CD4-positive, alpha-beta T cell (primary cell): ENCODE results near the gene SPINT2. TPM values are rescaled to one million over a fixed set of nuclear protein-coding genes. Genes with fewer than 3 reads are reported as not detected.

Experiments
- ATAC-seq: fragments of 200-7000 bp; cut with Tn5 transposase; one replicate; pipeline ENCODE4 v1.10.0; 2022; ENCODE audit warnings: mild to moderate bottlenecking; ENCODE audit not compliant: poor library complexity
- CTCF ChIA-PET: fragments of 350-600 bp; sonication (Branson Sonifier 250); formaldehyde crosslinking; loops from one replicate; lab custom pipeline; 2021; ENCODE audit warnings: antibody characterized with exemption, inconsistent platforms; lab: Charles Lee
- POLR2A ChIA-PET: fragments of 350-600 bp; sonication (Branson Sonifier 250); formaldehyde crosslinking; loops from one replicate; lab custom pipeline; 2021; ENCODE audit warnings: antibody characterized with exemption, inconsistent platforms; lab: Charles Lee
- DNase-seq, 14 experiments: peaks; one replicate each; pipeline ENCODE4 v3.0.0-alpha.2; 2013 to 2020; ENCODE audit warnings: mixed read lengths in 2 of 14
- H3K27ac ChIP-seq, 2 donors: one replicate each; pipeline versions ENCODE4 v1.5.1 to v1.7.0; 2013; ENCODE audit warnings: low read length in 2 of 2, low read depth in 1 of 2, mild to moderate bottlenecking in 1 of 2
- H3K27me3 ChIP-seq, 2 experiments: 1 replicate in 1 of 2; 2 replicates in 1 of 2; pipeline versions ENCODE4 v1.6.1 to v1.7.0; 2013; ENCODE audit warnings: low read length in 2 of 2, control low read depth in 1 of 2, mild to moderate bottlenecking in 1 of 2, moderate library complexity in 1 of 2; ENCODE audit not compliant: insufficient read depth in 2 of 2, control insufficient read depth in 1 of 2
- H3K36me3 ChIP-seq: one replicate; pipeline ENCODE4 v1.6.1; 2013; ENCODE audit warnings: low read length, control low read depth; ENCODE audit not compliant: insufficient read depth
- H3K4me1 ChIP-seq: one replicate; pipeline ENCODE4 v1.6.1; 2013; ENCODE audit warnings: low read length, control low read depth; ENCODE audit not compliant: insufficient read depth
- H3K4me3 ChIP-seq: one replicate; pipeline ENCODE4 v1.5.1; 2013; ENCODE audit warnings: mild to moderate bottlenecking, low read length, moderate library complexity
- H3K9me3 ChIP-seq, 2 experiments: 1 replicate in 1 of 2; 2 replicates in 1 of 2; pipeline versions ENCODE4 v1.6.1 to v1.7.0; 2013; ENCODE audit warnings: low read length in 2 of 2, mild to moderate bottlenecking in 2 of 2, control low read depth in 1 of 2, moderate library complexity in 1 of 2; ENCODE audit not compliant: control insufficient read depth in 1 of 2, insufficient read depth in 1 of 2
- H3K27ac Mint-ChIP-seq: one replicate; pipeline ENCODE4 v1.8.0; 2020; ENCODE audit warnings: mixed read lengths
- H3K27me3 Mint-ChIP-seq: one replicate; pipeline ENCODE4 v1.8.0; 2021; ENCODE audit warnings: mixed read lengths
- H3K36me3 Mint-ChIP-seq: one replicate; pipeline ENCODE4 v1.8.0; 2021; ENCODE audit warnings: low read depth, mixed read lengths
- H3K4me1 Mint-ChIP-seq: one replicate; pipeline ENCODE4 v1.8.0; 2021; ENCODE audit warnings: low read depth, mixed read lengths
- H3K4me3 Mint-ChIP-seq: one replicate; pipeline ENCODE4 v1.8.0; 2020; ENCODE audit warnings: mild to moderate bottlenecking, mixed read lengths
- H3K9me3 Mint-ChIP-seq: one replicate; pipeline ENCODE4 v1.8.0; 2020; ENCODE audit warnings: mixed read lengths
- intact Hi-C, 2 experiments: fragments of 100-400 bp; cut with DNase I in 1 of 2; cut with micrococcal nuclease in 1 of 2; formaldehyde crosslinking; loops; one replicate each; pipeline versions ENCODE4 v1.15.1 to v1.9.0; 2023 to 2025; cut with DNase I, micrococcal nuclease
- total RNA-seq, 174 experiments: library from RNA in 2 of 174; stranded (reverse) in 2 of 174; gene quantifications; one replicate each; pipeline ENCODE4 v1.2.3 and lab custom pipeline; 2021 to 2026
- TF ChIP-seq, protein P1 (sequence below): fragments of 200-600 bp; IDR thresholded peaks from one replicate; pipeline ENCODE4 v1.8.0; 2022; ENCODE audit warnings: antibody characterized with exemption, mild to moderate bottlenecking

SPINT2 gene
- total RNA-seq, 2 experiments from 2014 or later, result 25.4 to 26.5 TPM

DNA sequence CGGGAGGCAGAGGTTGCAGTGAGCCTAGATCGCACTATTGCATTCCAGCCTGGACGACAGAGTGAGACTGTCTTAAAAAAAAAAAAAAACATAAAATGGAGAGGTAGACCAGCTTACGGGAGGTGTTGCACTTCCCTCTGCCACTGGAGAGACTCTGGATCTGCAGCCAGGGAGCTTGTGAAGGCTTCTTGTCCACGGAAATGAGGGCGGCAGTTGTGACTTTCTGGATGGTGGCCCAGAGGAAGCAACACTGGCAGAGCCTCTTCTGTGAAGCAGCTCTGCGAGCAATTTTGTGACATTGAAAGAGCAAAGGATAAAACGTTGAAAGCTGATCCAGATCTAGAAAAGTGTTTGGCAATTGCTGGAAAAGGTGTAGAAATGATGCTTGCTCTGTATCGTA is 10.4 kb downstream of the SPINT2 start:
- TF ChIP-seq, protein P1, sequence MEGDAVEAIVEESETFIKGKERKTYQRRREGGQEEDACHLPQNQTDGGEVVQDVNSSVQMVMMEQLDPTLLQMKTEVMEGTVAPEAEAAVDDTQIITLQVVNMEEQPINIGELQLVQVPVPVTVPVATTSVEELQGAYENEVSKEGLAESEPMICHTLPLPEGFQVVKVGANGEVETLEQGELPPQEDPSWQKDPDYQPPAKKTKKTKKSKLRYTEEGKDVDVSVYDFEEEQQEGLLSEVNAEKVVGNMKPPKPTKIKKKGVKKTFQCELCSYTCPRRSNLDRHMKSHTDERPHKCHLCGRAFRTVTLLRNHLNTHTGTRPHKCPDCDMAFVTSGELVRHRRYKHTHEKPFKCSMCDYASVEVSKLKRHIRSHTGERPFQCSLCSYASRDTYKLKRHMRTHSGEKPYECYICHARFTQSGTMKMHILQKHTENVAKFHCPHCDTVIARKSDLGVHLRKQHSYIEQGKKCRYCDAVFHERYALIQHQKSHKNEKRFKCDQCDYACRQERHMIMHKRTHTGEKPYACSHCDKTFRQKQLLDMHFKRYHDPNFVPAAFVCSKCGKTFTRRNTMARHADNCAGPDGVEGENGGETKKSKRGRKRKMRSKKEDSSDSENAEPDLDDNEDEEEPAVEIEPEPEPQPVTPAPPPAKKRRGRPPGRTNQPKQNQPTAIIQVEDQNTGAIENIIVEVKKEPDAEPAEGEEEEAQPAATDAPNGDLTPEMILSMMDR, result no peak
- no peak for DNase-seq
- no peaks in the 10 kb centered on the region for H3K9me3 ChIP-seq
- peaks cover 4% of the 10 kb centered on the region for H3K4me1 Mint-ChIP-seq
- intact Hi-C loops, result no loop called here
- H3K27me3 Mint-ChIP-seq, result no peaks in the 10 kb centered on the region
- ChIA-PET CTCF (no interaction called here), POLR2A (no interaction called here)
- H3K4me3 ChIP-seq, result no peak overlapping the region
- H3K36me3 ChIP-seq, result no peaks in the 10 kb centered on the region
- H3K27ac ChIP-seq, result no peak overlapping the region
- no peaks in the 10 kb centered on the region for H3K27me3 ChIP-seq
- no peaks in the 10 kb centered on the region for H3K4me1 ChIP-seq
- peaks cover 5% of the 10 kb centered on the region for H3K36me3 Mint-ChIP-seq
- no peaks in the 10 kb centered on the region for H3K9me3 Mint-ChIP-seq
- H3K27ac Mint-ChIP-seq, result no peak overlapping the region
- no peak for ATAC-seq
- no peak overlapping the region for H3K4me3 Mint-ChIP-seq

DNA sequence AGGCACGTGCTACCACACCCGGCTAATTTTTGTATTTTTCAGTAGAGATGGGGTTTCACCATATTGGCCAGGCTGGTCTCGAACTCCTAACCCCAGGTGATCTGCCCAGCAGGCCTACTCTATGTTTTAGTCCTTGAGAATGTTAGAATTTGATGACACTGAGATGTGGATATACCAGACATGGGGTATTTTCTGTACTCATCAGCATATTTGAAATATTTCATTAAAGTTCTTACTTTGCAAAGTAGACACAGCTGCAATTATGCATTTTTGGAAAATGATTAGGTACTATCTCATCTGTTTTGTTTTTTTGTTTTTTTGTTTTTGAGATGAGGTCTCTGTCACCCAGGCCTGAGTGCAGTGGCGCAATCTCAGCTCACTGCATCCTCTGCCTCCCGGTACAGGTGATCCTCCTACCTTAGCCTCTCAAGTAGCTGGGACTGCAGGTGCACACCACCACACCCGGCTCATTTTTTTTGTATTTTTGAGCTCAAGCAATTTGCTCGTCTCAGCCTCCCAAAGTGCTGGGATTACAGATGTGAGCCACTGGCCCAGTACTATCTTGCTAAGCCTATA is 12.7 kb downstream of the SPINT2 start:
- POLR2A ChIA-PET, result no interaction called here
- Histone ChIP-seq H3K27ac (no peak overlapping the region), H3K9me3 (no peaks in the 10 kb centered on the region), H3K4me1 (no peaks in the 10 kb centered on the region), H3K27me3 (no peaks in the 10 kb centered on the region), H3K36me3 (no peaks in the 10 kb centered on the region), H3K4me3 (no peak overlapping the region)
- H3K27ac Mint-ChIP-seq, result no peak overlapping the region
- intact Hi-C loops, result no loop called here
- H3K36me3 Mint-ChIP-seq, result peaks cover 9% of the 10 kb centered on the region
- peaks cover 10% of the 10 kb centered on the region for H3K4me1 Mint-ChIP-seq
- no peak overlapping the region for H3K4me3 Mint-ChIP-seq
- TF ChIP-seq, protein P1, result no peak
- no peaks in the 10 kb centered on the region for H3K27me3 Mint-ChIP-seq
- ATAC-seq (no peak), DNase-seq (no peak)
- CTCF ChIA-PET, result no interaction called here
- no peaks in the 10 kb centered on the region for H3K9me3 Mint-ChIP-seq

DNA sequence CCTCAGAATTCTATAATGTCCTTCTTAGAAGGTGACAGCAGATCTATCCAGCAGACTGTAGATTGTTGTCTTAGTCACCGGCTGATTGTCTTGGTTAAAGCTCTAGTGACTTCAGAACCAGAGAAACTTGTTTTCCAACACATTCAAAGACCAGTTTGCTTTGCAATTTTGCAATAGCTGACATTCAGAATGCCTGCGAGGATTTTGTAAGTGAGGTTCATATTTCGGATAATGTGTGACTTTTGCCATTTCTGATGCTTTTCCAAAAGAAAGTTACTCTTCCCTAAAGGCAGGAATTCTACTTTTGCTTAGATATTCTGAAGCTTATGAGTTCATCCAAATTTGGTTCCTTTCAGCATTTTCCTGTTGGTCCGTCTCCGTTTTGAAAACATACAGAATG is 13.2 kb downstream of the SPINT2 start:
- Mint-ChIP-seq H3K27ac (no peak overlapping the region), H3K4me1 (peaks cover 15% of the 10 kb centered on the region), H3K9me3 (no peaks in the 10 kb centered on the region), H3K27me3 (no peaks in the 10 kb centered on the region), H3K36me3 (peaks cover 7% of the 10 kb centered on the region), H3K4me3 (no peak overlapping the region)
- ATAC-seq, result no peak
- Histone ChIP-seq H3K4me1 (no peaks in the 10 kb centered on the region), H3K9me3 (no peaks in the 10 kb centered on the region), H3K36me3 (no peaks in the 10 kb centered on the region), H3K4me3 (no peak overlapping the region), H3K27me3 (no peaks in the 10 kb centered on the region), H3K27ac (no peak overlapping the region)
- ChIA-PET POLR2A (no interaction called here), CTCF (interaction anchor here (0.6 kb wide), 1 partner anchor 727 kb away, joined by 3 read pairs; no protein-coding TSS in a partner anchor)
- DNase-seq, result no peak
- intact Hi-C loops, result no loop called here
- TF ChIP-seq, protein P1, result no peak
